ENCODE measurements around the gene SARS2.
"Not testable (repeated sequence)": the region's sequence is repeated elsewhere in the genome, so short reads cannot be mapped to it uniquely, and the experiment has no call there.

SARS2 gene

GRCh38 chr19:38929929-38930775 is at the start of gene SARS2:
SARS2 (minus strand) TSS chr19:38930763; CDS start chr19:38930736, 27 bp downstream.
- DNase-seq (ENCODE audit: low spot score), result peak; percentile 100

- no peak for DNase-seq (ENCODE audit: low spot score)
Measured at GRCh38 chr19:38979812-38980211, 49.2 kb upstream of the SARS2 start.

DNA sequence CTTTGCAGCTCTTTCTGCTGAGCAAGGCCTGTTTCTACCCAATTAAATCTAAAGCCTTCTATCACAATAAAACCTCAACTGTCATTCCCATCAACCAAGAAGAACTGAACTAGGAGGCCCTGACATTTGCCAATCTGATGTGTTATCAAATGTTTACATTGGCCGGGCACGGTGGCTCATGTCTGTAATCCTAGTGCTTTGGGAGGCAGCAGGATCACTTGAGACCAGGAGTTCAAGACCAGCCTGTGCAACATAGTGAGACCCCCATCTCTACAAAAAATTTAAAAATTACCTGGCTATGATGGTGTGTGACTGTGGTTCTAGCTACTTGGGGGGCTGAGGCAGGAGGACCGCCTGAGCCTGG is 47.7 kb upstream of the SARS2 start:
- no peak for DNase-seq (ENCODE audit: low spot score)

- DNase-seq (ENCODE audit: low spot score), result no peak
Measured at GRCh38 chr19:38977445-38978325, 47.1 kb upstream of the SARS2 start.

DNA sequence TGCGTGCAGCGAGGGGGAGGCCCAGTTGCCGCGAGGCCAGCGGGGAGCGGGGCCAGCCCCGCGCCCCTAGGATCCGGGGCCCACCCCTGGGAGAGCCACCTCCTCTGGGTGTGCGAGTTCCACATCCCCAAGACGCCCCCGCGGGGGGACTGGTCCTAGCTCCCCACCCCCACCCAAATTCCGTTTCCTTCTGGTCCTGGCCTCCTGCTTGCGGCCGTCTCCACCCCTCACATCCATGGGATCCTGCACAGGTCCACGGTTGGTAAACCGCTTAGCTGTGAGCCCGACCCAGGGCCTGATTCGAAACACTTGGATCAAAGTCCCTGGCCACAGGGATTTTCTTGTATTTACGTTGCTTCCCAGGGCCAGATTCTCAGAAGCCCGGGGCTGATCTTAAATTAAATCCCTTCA is 45.3 kb upstream of the SARS2 start:
- DNase-seq (ENCODE audit: low spot score), result no peak

GRCh38 chr19:38975214-38975860 is 44.8 kb upstream of the SARS2 start, which contains the start of gene FBXO17:
FBXO17 (minus strand) TSS chr19:38975742; CDS start chr19:38950319, 25,423 bp downstream.
- peak; percentile 86 for DNase-seq (ENCODE audit: low spot score)

DNA sequence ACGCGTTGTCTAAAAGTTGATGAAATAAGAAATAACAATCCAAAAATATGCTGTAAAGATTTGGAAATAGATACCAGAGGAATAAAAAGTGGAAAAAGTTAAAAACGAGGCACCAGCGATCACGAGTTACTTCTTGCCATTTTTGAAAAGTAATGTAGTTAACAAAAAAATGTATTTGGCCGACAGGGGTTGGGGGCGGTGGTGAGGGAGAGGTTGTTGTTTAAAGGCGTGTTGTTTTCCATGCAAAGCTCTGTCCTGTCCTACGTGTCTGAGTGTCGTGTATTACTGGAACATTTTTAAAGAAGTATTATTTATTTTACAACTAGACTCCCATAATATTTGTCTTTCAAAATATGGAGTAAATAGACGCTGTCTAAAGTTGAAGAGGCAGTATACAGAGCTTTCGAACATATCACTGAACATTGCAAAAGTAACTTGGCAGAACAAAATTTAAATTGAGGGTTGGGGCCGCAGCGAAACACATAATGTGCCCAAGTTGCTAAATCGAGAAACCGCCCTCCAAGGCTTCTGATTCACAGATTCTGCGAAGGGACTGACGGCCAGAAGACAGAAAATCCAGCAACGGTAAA is 44.2 kb upstream of the SARS2 start:
- no peak for DNase-seq (ENCODE audit: low spot score)

GRCh38 chr19:38971672-38972071 is 41.1 kb upstream of the SARS2 start:
- no peak for DNase-seq (ENCODE audit: low spot score)

DNA sequence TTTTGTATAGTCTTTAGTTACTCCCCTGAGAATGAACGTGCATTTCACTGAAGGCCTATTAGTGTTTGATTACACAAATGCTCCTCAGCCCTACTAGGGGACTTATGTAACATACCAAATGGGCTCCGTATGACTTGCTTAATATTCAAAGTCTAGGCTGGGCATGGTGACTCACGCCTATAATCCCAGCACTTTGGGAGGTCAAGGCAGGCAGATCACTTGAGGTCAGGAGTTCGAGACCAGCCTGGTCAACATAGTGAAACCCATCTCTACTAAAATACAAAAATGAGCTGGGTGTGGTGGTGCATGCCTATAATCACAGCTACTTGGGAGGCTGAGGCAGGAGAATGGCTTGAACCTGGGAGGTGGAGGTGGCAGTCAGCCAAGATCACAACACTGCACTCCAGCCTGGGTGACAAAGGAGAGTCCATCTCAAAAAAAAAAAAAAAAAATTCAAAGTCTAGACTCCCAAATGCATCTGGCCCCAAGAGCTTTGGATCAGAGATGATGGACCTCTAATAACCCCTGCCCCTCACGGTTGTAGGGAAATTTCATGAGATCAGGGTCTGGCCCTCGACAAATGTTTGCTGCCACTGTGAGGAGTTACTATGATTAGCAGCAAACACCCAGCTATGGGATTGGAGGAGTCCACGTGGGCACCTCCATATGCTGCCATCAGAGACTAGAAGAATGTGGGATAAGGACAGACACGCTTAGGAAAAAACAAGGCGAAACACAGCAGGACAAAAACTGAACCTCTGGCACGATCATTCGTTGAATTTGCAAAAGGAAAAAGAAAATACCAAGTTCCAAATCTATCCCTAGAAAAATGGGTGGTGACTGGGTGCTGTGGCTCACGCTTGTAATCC is 40.3 kb upstream of the SARS2 start:
- DNase-seq (ENCODE audit: low spot score), result no peak

DNA sequence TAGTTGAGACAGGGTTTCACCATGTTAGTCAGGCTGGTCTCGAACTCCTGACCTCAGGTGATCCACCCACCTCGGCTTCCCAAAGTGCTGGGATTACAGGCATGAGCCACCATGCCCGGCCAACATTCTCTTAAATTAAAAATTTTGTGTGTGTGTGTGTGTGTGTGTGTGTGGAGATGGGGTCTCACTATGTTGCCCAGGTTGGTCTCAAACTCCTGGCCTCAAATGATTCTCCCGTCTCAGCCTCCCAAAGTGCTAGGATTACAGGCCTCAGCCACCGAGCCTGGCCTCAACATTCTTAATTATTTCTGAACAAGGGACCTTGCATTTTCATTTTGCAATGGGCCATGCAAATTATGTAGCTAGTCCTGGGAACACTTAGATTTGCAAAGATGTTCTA is 35.6 kb upstream of the SARS2 start:
- not testable (repeated sequence) for DNase-seq (ENCODE audit: low spot score)

- no peak for DNase-seq (ENCODE audit: low spot score)
Measured at GRCh38 chr19:38964738-38965137, 34.2 kb upstream of the SARS2 start.

- DNase-seq (ENCODE audit: low spot score), result no peak
Measured at GRCh38 chr19:38959618-38960017, 29.1 kb upstream of the SARS2 start.

DNA sequence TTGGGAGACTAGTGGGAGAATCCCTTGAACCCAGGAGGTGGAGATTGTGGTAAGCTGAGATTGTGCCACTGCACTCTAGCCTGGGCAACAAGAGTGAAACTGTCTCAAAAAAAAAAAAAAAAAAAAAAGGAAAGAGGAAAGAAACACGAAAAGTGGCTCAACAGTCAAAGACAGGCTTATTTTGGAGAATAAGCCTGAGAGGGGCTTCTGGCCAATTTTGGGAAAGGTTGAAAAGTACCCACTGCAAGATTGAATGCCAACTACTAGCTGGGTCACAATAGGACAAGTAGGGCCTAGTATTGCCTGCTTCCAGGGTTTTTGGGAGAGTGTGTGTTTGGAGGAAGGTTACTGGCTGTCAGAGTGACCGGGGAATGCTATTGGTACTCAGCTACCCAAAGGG is 27.7 kb upstream of the SARS2 start:
- DNase-seq (ENCODE audit: low spot score), result no peak

- no peak for DNase-seq (ENCODE audit: low spot score)
Measured at GRCh38 chr19:38956264-38956663, 25.7 kb upstream of the SARS2 start.

DNA sequence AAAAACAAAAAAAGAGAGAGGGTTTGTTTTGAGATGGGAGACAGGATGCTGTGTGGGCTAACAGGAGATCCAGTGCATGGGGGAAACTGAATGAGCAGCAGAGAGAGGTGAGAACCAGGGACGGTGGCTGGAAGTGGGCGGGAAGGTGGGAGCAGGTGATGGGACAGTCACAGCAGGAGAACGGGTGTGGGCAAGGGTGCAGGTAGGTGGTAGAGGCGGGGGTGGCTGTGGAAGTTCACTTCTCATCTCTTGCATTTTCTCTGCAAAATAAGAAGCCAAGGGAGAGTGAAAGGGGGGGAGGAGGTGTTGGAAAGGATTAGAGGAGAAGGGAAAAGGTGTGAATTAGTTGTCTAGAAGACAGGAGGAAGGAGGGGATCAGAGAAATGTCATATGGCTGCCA is 23.1 kb upstream of the SARS2 start:
- DNase-seq (ENCODE audit: low spot score), result no peak

DNA sequence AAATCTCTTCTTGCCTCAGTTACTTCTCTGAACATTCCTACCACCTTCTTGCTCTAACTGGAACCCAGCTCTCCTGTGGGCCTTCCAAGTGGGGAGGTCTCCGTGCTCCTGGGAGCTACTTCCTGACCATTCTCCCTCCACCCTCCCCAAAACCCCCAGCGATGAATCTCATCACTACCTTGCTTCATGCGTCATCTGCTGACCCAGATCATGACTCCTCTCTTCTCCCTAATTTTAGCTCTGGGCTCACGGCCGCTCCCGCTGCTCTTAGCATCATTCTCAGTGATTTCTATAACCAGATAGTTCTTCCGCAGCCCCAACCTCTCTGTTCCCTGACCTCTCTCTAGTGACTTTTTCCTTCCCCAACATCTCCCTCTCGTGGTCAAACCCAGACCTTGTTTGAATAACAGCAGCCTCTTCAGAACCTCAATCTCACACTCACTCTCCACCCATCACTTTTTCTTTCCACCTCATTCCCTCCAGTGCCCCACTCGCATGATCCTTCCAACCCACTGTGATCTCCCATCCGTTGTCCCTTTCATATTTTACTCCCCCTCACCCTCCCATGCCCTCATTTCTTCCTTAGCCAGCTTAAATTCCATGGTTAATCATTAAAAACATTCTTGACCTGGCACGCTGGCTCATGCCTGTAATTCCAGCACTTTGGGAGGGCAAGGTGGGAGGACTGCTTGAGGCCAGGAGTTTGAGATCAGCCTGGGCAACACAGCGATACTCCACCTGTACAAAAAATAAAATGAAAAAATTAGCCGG is 22.0 kb upstream of the SARS2 start:
- DNase-seq (ENCODE audit: low spot score), result no peak

GRCh38 chr19:38951187-38951586 is 20.6 kb upstream of the SARS2 start:
- no peak for DNase-seq (ENCODE audit: low spot score)

GRCh38 chr19:38949580-38950367 is 19.2 kb upstream of the SARS2 start:
- DNase-seq (ENCODE audit: low spot score), result peak; percentile 86

DNA sequence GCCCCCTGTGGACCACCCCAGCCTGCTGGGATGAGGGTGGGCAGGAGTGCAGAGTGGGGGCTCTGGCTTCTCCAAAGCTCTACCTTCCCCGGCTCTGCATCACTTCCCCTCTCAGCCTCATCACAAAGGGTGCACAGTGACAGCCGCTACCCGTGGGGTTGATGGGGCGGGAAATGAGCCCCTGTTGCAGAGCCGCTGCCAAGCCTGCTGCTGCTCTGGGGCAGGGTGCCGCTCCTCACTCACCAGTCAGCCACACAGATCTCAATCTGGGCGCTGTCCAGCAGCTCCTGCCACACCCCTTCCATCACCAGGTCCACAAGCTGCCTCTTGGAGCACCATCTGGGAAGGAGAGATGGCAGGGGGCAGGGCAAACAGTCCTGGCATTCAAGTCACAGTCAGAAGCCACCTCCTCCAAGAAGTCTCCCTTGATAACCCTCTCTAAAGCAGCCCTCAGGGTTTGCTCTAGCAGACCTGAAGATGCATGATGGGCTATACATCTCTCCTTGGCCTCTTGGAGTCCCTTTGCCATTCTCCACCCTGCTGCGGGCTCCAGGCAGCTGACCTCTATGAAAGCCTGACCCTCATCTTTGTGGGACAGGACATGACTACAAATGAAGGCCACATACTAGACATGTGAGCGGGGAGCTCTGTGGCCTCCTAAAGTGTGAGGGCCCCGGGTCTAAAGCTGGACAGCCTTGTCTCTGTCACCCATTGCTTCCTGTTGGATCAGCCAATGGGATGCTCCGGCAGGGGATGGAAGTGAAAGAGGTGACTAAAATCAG is 15.9 kb upstream of the SARS2 start:
- no peak for DNase-seq (ENCODE audit: low spot score)
